A549 (cell line): ENCODE data around the gene EHD3.

Experiments used
- CEBPB ChIP-seq, 2 experiments: fragments of >200 bp in 1 of 2; sonication (Bioruptor Twin) in 1 of 2; formaldehyde crosslinking in 1 of 2; IDR thresholded peaks; 2 replicates each; pipeline ENCODE4 v1.6.1; 2012 to 2016
- CTCF ChIP-seq: fragments of >200 bp; sonication (Bioruptor Twin); formaldehyde crosslinking; IDR thresholded peaks from 3 replicates; pipeline ENCODE4 v1.5.1; 2016
- USF2 ChIP-seq: fragments of 450-650 bp; IDR thresholded peaks from 2 replicates; pipeline ENCODE4 v1.6.1; 2014; ENCODE audit warnings: antibody characterized with exemption
- ZNF302 ChIP-seq: fragments of 250-450 bp; sonication (Bioruptor Pico); IDR thresholded peaks from 2 replicates; pipeline ENCODE4 v1.9.0; 2021; ENCODE audit warnings: inconsistent platforms, mild to moderate bottlenecking, moderate library complexity
- TF ChIP-seq, protein P1 (sequence below): fragments of 200-600 bp; sonication (generic); IDR thresholded peaks from 2 replicates; pipeline ENCODE4 v1.6.1; 2016; ENCODE audit warnings: antibody characterized with exemption, mild to moderate bottlenecking, moderate library complexity

- TF ChIP-seq, protein P1, sequence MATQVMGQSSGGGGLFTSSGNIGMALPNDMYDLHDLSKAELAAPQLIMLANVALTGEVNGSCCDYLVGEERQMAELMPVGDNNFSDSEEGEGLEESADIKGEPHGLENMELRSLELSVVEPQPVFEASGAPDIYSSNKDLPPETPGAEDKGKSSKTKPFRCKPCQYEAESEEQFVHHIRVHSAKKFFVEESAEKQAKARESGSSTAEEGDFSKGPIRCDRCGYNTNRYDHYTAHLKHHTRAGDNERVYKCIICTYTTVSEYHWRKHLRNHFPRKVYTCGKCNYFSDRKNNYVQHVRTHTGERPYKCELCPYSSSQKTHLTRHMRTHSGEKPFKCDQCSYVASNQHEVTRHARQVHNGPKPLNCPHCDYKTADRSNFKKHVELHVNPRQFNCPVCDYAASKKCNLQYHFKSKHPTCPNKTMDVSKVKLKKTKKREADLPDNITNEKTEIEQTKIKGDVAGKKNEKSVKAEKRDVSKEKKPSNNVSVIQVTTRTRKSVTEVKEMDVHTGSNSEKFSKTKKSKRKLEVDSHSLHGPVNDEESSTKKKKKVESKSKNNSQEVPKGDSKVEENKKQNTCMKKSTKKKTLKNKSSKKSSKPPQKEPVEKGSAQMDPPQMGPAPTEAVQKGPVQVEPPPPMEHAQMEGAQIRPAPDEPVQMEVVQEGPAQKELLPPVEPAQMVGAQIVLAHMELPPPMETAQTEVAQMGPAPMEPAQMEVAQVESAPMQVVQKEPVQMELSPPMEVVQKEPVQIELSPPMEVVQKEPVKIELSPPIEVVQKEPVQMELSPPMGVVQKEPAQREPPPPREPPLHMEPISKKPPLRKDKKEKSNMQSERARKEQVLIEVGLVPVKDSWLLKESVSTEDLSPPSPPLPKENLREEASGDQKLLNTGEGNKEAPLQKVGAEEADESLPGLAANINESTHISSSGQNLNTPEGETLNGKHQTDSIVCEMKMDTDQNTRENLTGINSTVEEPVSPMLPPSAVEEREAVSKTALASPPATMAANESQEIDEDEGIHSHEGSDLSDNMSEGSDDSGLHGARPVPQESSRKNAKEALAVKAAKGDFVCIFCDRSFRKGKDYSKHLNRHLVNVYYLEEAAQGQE, result no peak
- TF ChIP-seq CTCF, result no peak
- no peak for TF ChIP-seq CEBPB (IDR thresholded peaks at IDR 0.05)
- TF ChIP-seq USF2, result no peak
- no peak for TF ChIP-seq ZNF302 (CRISPR knock-in tag)
Observed at GRCh38 chr2:31221544-31221943, 12.4 kb upstream of the EHD3 start.
